Spleen (tissue), 11 donors: ENCODE measurements around the gene ARSB. TPM values are rescaled to one million over a fixed set of nuclear protein-coding genes. Genes with fewer than 3 reads are reported as not detected.

Experiments used
- DNase-seq: peaks from one replicate; pipeline ENCODE4 v3.0.0-alpha.2; 2020
- H3K27ac ChIP-seq, 8 donors: fragments of 200-600 bp; sonication (generic) in 7 of 8; 1 replicate in 4 of 8; 2 replicates in 4 of 8; pipeline versions ENCODE4 v1.5.0 to v1.8.0; 2016 to 2021; ENCODE audit warnings: inconsistent platforms in 4 of 8, mild to moderate bottlenecking in 4 of 8, moderate library complexity in 1 of 8
- H3K27me3 ChIP-seq, 7 donors: fragments of 200-600 bp; sonication (generic) in 6 of 7; replicated peaks in 1 of 7; 1 replicate in 4 of 7; 2 replicates in 3 of 7; pipeline versions ENCODE4 v1.5.0 to v1.8.0; 2016 to 2021; ENCODE audit warnings: inconsistent platforms in 3 of 7, mild to moderate bottlenecking in 1 of 7
- H3K36me3 ChIP-seq, 6 donors: fragments of 200-600 bp; sonication (generic) in 5 of 6; 1 replicate in 4 of 6; 2 replicates in 2 of 6; pipeline versions ENCODE4 v1.5.0 to v1.8.0; 2016 to 2021; ENCODE audit warnings: inconsistent platforms in 2 of 6
- H3K4me1 ChIP-seq, 6 donors: fragments of 200-600 bp; sonication (generic) in 5 of 6; 1 replicate in 3 of 6; 2 replicates in 3 of 6; pipeline versions ENCODE4 v1.5.0 to v1.8.0; 2016 to 2021; ENCODE audit warnings: inconsistent platforms in 3 of 6
- H3K4me3 ChIP-seq, 8 donors: fragments of 200-600 bp; sonication (generic) in 7 of 8; 1 replicate in 4 of 8; 2 replicates in 4 of 8; pipeline versions ENCODE4 v1.5.0 to v1.8.0; 2016 to 2021; ENCODE audit warnings: inconsistent platforms in 4 of 8, mild to moderate bottlenecking in 4 of 8, moderate library complexity in 2 of 8
- H3K9me3 ChIP-seq, 8 donors: fragments of 200-600 bp; sonication (generic) in 7 of 8; 1 replicate in 4 of 8; 2 replicates in 4 of 8; pipeline versions ENCODE4 v1.5.0 to v1.8.0; 2016 to 2021; ENCODE audit warnings: inconsistent platforms in 4 of 8
- POLR2A ChIP-seq, 3 donors: fragments of 450-650 bp; IDR thresholded peaks; one replicate each; pipeline ENCODE4 v1.5.1; 2017; ENCODE audit warnings: antibody characterized with exemption in 3 of 3, mild to moderate bottlenecking in 1 of 3
- POLR2AphosphoS5 ChIP-seq, 3 donors: sonication (generic); formaldehyde crosslinking; IDR thresholded peaks; one replicate each; pipeline ENCODE4 v1.5.1; 2017; ENCODE audit warnings: antibody characterized with exemption in 3 of 3
- WGBS, 5 donors: extraction: QIAGEN DNeasy Blood & Tissue Kit in 3 of 5; methylation state at CpG; one replicate each; pipeline versions ENCODE4 v1.1.5 to v1.1.7; 2013 to 2018; 5-methylcytosine and 5-hydroxymethylcytosine counted together
- intact Hi-C: fragments of 100-400 bp; cut with DNase I; formaldehyde crosslinking; loops from one replicate; pipeline ENCODE4 v1.15.0; 2023; ENCODE audit warnings: low total_unique reads
- polyA plus RNA-seq, 3 donors: library from polyadenylated mRNA; stranded (reverse); fragments of 200-250 nt; gene quantifications; one replicate each; pipeline ENCODE4 v1.2.1, GENCODE V29; 2013
- total RNA-seq, 7 donors: library from RNA; depleted of rRNA in 3 of 7; stranded (reverse); fragments of >200 nt in 3 of 7; fragmentation: NEBNext Ultra II Directional in 4 of 7; extraction: Animal tissue kit (Norgen Biotek cat#: 25700) in 4 of 7; gene quantifications; one replicate each; pipeline versions ENCODE4 v1.1.0 to v1.2.1, GENCODE V29; 2016 to 2021
- TF ChIP-seq, protein P1 (sequence below), 11 experiments: fragments of 200-600 bp in 7 of 11; fragments of 450-650 bp in 4 of 11; sonication (generic) in 4 of 11; IDR thresholded peaks in 8 of 11; conservative IDR thresholded peaks in 3 of 11; 1 replicate in 7 of 11; 2 replicates in 4 of 11; pipeline versions ENCODE4 v1.4.0 to v1.8.0; 2016 to 2021; ENCODE audit warnings: antibody characterized with exemption in 11 of 11, inconsistent platforms in 4 of 11, mild to moderate bottlenecking in 1 of 11
- donor health status: healthy with polysubstance abuse.
- donor health status: DM: no; HTN: no; CAD: no; lungs with moderate emphysema.
- donor health status: DM: no; HTN: no; CAD: no.
- donor health status: Bipolar disorder and iron deficiency.
- donor health status: healthy.
- donor health status: DM: no; HTN: no; CAD: no.
- donor health status: DM: yes; HTN: yes; CAD: no.

ARSB gene
- total and polyA plus RNA-seq, 10 donors, result 1.1 to 18.5 (median 11.1) TPM

DNA sequence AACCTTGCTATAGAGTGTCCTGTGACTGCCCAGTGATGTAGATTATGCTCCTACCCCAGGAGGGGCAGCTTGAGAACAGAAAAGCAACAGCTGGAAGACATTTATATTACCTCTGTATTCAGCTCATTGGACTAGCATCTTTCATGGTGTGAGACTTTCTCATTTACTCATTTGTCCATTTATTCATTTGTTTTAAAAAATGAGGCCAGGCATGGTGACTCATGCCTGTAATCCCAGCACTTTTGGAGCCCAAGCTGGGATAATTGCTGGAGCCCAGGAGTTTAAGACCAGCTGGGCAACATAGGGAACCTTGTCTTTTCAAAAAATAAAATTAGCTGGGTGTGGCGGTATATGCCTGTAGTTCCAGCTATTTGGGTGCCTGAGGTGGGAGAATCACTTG is 206.6 kb downstream of the ARSB start:
- Histone ChIP-seq H3K27me3 (no peaks in the 10 kb centered on the region), H3K36me3 (peaks cover 0 to 43% (median 3%) of the 10 kb centered on the region in 6 donors), H3K27ac (no peak overlapping the region), H3K9me3 (peaks cover 0 to 3% (median 0%) of the 10 kb centered on the region in 8 donors), H3K4me3 (no peak overlapping the region), H3K4me1 (no peaks in the 10 kb centered on the region)
- 92 to 100% (median 97%) methylated on average over 1 of the region's 1 CpG for whole genome bisulfite sequencing, 5 donors
- no peak for DNase-seq
- no peak for TF ChIP-seq POLR2A (IDR thresholded peaks at IDR 0.05)
- no peak for TF ChIP-seq POLR2AphosphoS5 (IDR thresholded peaks at IDR 0.05)
- TF ChIP-seq, protein P1, sequence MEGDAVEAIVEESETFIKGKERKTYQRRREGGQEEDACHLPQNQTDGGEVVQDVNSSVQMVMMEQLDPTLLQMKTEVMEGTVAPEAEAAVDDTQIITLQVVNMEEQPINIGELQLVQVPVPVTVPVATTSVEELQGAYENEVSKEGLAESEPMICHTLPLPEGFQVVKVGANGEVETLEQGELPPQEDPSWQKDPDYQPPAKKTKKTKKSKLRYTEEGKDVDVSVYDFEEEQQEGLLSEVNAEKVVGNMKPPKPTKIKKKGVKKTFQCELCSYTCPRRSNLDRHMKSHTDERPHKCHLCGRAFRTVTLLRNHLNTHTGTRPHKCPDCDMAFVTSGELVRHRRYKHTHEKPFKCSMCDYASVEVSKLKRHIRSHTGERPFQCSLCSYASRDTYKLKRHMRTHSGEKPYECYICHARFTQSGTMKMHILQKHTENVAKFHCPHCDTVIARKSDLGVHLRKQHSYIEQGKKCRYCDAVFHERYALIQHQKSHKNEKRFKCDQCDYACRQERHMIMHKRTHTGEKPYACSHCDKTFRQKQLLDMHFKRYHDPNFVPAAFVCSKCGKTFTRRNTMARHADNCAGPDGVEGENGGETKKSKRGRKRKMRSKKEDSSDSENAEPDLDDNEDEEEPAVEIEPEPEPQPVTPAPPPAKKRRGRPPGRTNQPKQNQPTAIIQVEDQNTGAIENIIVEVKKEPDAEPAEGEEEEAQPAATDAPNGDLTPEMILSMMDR (IDR thresholded peaks at IDR 0.05 in 8 of 11, conservative IDR thresholded peaks at IDR 0.05 in 3 of 11), result no peak
- intact Hi-C loops, result no loop called here

DNA sequence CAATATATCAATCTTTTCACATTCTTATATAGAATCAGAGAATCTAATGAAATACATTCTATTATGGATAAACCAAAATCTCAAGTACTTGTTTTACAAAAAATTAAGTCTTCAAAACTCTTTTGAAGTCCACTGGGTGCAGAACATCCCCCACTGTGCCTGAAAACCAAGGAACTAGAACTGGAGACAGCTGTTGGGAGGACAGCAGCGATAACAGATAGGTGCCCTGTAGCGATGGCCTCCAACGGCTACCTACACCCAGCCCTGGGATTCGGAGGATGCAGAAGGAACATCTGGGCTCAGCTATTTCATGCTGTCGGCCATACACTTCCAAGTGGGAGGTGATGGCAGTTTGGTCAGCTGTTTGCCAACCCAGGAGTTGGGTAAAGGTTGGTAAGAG is 207.2 kb downstream of the ARSB start:
- DNase-seq, result no peak
- 95 to 97% (median 96%) methylated on average over 5 of the region's 5 CpGs for WGBS, 5 donors
- Histone ChIP-seq H3K4me1 (no peaks in the 10 kb centered on the region), H3K9me3 (peaks cover 0 to 3% (median 0%) of the 10 kb centered on the region in 8 donors), H3K36me3 (peaks cover 0 to 44% (median 3%) of the 10 kb centered on the region in 6 donors), H3K27ac (no peak overlapping the region), H3K27me3 (no peaks in the 10 kb centered on the region), H3K4me3 (no peak overlapping the region)
- TF ChIP-seq, protein P1 (IDR thresholded peaks at IDR 0.05 in 8 of 11, conservative IDR thresholded peaks at IDR 0.05 in 3 of 11), result no peak
- no peak for TF ChIP-seq POLR2A (IDR thresholded peaks at IDR 0.05)
- intact Hi-C loops, result no loop called here

DNA sequence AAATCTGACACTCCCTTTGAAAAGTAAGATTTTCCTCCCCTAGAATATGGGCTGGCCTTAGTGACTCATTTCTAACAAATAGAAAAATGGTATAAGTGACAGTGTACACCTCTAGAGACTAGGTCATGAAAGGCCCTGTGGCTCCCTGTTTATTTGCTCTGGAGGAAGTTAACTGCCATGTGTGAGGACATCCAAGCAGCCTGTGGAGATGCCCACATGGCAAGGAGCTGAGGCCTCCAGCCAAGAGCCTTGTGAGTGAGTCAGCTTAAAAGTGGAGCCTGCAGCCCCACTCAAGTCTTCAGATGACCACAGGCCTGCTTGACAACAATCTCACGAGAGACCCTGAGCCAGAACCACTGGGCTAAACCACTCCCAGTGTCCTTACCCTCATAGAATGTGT is 208.5 kb downstream of the ARSB start:
- WGBS, 5 donors, result 88 to 100% (median 97%) methylated on average over 1 of the region's 1 CpG
- intact Hi-C loops, result no loop called here

DNA sequence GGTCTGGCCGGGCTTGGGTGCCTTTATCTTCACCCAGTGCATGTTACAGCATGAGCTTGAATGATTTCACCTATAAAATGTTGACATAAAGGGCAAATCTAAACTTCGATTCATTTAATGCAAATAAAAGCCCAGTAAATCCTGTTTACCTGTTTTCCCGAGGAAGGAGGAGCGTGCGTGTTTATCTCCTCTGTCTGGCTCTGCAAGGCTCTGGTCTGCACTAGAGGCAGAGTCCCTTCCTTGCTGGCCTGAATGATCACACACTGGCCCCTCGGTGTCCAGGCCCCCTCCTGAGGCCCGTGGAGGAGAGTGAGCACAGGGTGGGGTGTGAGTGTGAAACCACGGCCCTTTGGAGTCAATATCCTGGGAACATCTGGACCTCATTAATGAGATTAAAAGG is 211.5 kb downstream of the ARSB start:
- intact Hi-C loops, result no loop called here
- DNase-seq, result no peak
- TF ChIP-seq, protein P1 (IDR thresholded peaks at IDR 0.05 in 8 of 11, conservative IDR thresholded peaks at IDR 0.05 in 3 of 11), result no peak
- TF ChIP-seq POLR2AphosphoS5 (IDR thresholded peaks at IDR 0.05) (no peak), POLR2A (IDR thresholded peaks at IDR 0.05) (no peak)
- H3K27me3 ChIP-seq, result no peaks in the 10 kb centered on the region
- no peak overlapping the region for H3K27ac ChIP-seq
- peaks cover 0 to 11% (median 0%) of the 10 kb centered on the region in 6 donors for H3K36me3 ChIP-seq
- 76 to 94% (median 84%) methylated on average over 7 to 8 of the region's 8 CpGs for WGBS, 5 donors
- peaks cover 0 to 14% (median 12%) of the 10 kb centered on the region in 6 donors for H3K4me1 ChIP-seq
- H3K9me3 ChIP-seq, result peaks cover 0 to 3% (median 0%) of the 10 kb centered on the region in 8 donors
- H3K4me3 ChIP-seq, result no peak overlapping the region

More for the DNA sequence above, 208.5 kb downstream of the ARSB start:
- Histone ChIP-seq H3K27ac (no peak overlapping the region), H3K27me3 (no peaks in the 10 kb centered on the region), H3K9me3 (peaks cover 0 to 3% (median 0%) of the 10 kb centered on the region in 8 donors), H3K36me3 (peaks cover 0 to 41% (median 3%) of the 10 kb centered on the region in 6 donors), H3K4me3 (no peak overlapping the region), H3K4me1 (peaks cover 0 to 8% (median 7%) of the 10 kb centered on the region in 6 donors)
- no peak for DNase-seq
- TF ChIP-seq POLR2AphosphoS5 (IDR thresholded peaks at IDR 0.05) (no peak), POLR2A (IDR thresholded peaks at IDR 0.05) (no peak)
- TF ChIP-seq, protein P1 (IDR thresholded peaks at IDR 0.05 in 8 of 11, conservative IDR thresholded peaks at IDR 0.05 in 3 of 11), result no peak
